Neural cell (in vitro differentiated cells): ENCODE results near the gene NCKAP5L.

ENCODE experiments used
- EP300 ChIP-seq: fragments of 450-650 bp; conservative IDR thresholded peaks from 2 replicates; pipeline ENCODE4 v1.6.1; 2014; ENCODE audit warnings: antibody characterized with exemption, mild to moderate bottlenecking, moderate library complexity; ENCODE audit not compliant: poor library complexity, severe bottlenecking
- RAD21 ChIP-seq: fragments of 450-650 bp; conservative IDR thresholded peaks from 2 replicates; pipeline ENCODE4 v1.6.1; 2014; ENCODE audit warnings: antibody characterized with exemption, mild to moderate bottlenecking, moderate library complexity
- TF ChIP-seq, protein P1 (sequence below): fragments of 450-650 bp; IDR thresholded peaks from 2 replicates; pipeline ENCODE4 v1.5.1; 2014; ENCODE audit warnings: antibody characterized with exemption, mild to moderate bottlenecking, moderate library complexity; ENCODE audit not compliant: poor library complexity, severe bottlenecking
- TF ChIP-seq, protein P2 (sequence below): IDR thresholded peaks from 2 replicates; pipeline ENCODE4 v1.6.1; 2012; ENCODE audit warnings: borderline replicate concordance

DNA sequence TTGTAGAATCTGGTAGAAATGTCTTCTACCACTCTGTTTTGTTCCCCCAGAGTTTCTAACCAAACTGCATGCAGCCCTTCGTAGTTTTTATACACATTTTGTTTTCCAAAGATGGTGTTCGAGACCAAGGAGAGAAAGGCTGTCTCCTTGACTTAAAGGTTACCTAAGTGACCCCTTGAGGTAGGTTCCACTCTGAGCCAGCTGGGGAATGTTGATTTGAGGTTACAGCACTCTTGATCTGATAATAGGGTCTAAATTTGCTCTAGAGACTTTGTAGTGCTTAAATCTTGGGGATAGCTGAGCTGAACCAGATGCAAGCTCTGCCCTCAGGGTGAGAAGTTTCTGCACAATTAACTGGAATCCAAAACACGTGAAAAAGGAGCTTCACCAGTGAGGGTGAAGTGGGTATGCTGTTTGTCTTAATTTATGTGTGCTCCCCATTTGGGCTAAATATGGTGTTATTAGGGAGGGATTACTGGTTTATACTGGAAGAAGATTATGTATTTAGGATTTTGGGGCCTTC, 83.8 kb downstream of the NCKAP5L start:
- TF ChIP-seq EP300 (no peak), RAD21 (no peak)
- TF ChIP-seq, protein P1, sequence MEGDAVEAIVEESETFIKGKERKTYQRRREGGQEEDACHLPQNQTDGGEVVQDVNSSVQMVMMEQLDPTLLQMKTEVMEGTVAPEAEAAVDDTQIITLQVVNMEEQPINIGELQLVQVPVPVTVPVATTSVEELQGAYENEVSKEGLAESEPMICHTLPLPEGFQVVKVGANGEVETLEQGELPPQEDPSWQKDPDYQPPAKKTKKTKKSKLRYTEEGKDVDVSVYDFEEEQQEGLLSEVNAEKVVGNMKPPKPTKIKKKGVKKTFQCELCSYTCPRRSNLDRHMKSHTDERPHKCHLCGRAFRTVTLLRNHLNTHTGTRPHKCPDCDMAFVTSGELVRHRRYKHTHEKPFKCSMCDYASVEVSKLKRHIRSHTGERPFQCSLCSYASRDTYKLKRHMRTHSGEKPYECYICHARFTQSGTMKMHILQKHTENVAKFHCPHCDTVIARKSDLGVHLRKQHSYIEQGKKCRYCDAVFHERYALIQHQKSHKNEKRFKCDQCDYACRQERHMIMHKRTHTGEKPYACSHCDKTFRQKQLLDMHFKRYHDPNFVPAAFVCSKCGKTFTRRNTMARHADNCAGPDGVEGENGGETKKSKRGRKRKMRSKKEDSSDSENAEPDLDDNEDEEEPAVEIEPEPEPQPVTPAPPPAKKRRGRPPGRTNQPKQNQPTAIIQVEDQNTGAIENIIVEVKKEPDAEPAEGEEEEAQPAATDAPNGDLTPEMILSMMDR: no peak
- TF ChIP-seq, protein P2, sequence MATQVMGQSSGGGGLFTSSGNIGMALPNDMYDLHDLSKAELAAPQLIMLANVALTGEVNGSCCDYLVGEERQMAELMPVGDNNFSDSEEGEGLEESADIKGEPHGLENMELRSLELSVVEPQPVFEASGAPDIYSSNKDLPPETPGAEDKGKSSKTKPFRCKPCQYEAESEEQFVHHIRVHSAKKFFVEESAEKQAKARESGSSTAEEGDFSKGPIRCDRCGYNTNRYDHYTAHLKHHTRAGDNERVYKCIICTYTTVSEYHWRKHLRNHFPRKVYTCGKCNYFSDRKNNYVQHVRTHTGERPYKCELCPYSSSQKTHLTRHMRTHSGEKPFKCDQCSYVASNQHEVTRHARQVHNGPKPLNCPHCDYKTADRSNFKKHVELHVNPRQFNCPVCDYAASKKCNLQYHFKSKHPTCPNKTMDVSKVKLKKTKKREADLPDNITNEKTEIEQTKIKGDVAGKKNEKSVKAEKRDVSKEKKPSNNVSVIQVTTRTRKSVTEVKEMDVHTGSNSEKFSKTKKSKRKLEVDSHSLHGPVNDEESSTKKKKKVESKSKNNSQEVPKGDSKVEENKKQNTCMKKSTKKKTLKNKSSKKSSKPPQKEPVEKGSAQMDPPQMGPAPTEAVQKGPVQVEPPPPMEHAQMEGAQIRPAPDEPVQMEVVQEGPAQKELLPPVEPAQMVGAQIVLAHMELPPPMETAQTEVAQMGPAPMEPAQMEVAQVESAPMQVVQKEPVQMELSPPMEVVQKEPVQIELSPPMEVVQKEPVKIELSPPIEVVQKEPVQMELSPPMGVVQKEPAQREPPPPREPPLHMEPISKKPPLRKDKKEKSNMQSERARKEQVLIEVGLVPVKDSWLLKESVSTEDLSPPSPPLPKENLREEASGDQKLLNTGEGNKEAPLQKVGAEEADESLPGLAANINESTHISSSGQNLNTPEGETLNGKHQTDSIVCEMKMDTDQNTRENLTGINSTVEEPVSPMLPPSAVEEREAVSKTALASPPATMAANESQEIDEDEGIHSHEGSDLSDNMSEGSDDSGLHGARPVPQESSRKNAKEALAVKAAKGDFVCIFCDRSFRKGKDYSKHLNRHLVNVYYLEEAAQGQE: no peak
